Stimulated activated CD8-positive, alpha-beta memory T cell treated with anti-CD3 and anti-CD28 coated beads, Interleukin-15, amount 100 ng/mL, for 1 hour (primary cell): Measurements from ENCODE around the gene VIT.

Source experiments
- DNase-seq: peaks from one replicate; pipeline ENCODE4 v3.0.0-alpha.2; 2020; ENCODE audit warnings: low read depth

VIT gene

DNA sequence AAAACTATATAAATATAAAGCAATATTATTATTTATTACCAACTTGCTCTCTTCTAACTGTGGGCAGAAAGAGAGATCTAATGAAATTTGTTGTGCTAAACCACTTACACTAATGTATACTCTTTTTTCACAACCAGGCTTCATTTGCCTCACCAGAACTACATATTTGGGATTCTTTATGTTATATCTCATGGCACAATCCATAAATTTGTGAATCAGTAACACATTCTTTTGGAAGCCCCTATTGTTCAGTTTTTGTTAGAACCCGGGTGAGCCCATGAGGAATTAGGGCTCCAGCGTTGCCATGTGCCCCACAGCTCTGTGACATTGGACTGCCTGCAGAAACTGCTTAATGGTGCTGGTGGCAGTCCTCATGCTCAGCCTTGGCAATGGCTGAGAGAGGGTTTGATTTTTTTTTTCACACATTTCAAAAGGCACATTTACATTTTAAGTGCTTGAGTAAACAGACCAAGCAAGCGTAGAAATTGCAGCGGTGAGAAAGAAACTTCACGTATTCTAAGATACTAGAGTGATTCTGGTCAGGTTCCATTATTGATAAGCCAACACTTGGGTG, 15.3 kb downstream of the VIT start:
- DNase-seq: no peak

DNA sequence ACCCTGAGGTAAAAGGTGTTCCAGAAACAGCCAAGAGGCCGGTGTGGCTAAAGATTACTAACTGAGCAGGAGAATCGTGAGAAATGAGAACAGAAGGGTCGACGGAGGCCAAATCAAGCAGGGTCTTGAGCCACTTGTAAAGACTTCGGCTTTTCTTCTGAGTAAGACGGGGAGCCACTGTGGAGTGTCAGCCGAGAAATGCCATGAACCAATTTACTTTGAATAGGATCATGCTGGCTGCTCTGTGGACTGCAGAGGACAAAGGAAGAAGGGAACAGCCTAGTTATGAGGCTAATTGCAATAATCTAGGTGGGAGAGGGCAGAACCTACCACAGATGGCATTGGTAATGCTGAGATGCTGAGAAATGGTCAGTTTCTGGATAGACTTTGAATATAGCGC, 16.8 kb downstream of the VIT start:
- no peak for DNase-seq

DNA sequence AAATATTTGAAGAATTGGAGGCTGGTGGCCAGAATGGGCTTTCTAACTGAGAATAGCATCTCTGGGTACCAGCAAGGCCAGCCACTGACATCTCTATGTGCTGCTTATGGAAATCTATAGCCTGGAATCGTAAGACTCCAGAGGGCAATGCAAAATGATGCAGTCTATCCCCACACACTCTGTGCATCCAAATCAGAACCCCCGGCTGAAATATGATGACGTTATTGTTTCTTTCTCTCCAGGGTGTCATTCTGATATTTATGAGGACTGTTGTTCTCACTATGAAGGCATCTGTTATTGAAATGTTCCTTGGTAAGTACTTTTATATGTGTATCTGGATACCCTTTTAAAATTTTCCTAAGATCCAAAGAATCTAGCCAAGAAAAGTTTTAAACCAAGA, 19.6 kb downstream of the VIT start:
- DNase-seq: no peak

DNA sequence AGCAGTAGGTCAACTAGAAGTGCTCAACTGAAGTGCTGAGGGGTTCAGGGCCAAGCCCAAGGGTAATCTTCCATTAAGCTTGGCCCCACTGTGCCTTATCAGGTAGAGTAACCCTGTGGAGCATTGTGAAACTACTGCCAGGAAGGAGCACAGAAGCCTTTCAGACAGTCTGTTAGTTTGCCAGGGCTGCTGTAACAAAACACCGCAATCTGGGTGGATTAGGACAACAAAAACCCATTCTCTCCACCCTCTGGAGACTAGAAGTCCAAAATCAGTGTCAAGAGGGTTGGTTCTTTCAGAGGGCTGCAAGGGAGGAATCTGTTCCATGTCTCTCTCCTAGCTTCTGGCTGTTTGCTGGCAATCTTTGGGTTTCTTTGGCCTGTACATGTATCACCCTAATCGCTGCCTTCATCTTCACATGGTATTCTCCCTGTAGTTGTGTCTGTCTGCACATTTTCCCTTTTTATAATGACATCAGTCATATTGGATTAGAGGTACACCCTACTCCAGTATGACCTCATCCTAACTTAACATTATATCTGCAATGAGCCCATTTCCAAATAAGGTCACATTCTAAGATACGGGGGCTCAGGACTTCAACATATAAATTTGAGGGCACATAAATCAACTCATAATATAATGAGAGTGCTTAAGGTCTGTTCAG, 21.2 kb downstream of the VIT start:
- no peak for DNase-seq

DNA sequence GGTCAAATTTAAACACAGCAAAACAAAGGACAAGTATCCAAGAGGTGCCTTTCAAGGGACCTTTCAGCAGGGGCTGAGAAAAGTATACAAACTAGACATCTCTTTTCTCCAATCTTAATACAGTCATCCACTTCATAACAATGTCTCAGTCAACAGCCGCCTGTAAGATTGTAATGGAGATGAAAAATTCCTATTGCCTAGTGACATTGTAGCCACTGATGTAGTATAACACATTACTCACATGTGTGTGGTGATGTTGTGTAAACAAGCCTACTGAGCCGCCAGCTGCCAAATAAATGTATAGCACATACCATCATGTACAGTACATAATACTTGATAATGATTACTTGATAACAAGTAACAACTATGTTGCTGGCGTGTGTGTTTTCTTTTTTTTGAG, 31.0 kb downstream of the VIT start:
- DNase-seq: no peak

DNA sequence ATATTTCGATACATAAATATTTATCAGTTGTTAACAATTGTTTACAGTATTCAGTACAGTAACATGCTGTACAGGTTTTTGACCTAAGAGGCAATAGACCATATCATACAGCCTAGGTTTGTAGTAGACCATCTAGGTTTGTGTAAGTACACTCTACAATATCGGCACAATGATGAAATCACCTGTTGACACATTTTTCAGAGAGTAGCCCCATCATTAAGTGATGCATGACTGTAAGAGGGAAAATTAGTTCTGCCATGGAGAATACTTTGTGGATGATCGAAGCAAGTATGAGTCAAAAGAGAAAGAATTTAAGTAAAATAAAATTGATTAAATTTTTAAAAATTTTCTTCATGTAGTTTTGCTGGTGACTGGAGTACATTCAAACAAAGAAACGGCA, 32.6 kb downstream of the VIT start:
- no peak for DNase-seq

DNA sequence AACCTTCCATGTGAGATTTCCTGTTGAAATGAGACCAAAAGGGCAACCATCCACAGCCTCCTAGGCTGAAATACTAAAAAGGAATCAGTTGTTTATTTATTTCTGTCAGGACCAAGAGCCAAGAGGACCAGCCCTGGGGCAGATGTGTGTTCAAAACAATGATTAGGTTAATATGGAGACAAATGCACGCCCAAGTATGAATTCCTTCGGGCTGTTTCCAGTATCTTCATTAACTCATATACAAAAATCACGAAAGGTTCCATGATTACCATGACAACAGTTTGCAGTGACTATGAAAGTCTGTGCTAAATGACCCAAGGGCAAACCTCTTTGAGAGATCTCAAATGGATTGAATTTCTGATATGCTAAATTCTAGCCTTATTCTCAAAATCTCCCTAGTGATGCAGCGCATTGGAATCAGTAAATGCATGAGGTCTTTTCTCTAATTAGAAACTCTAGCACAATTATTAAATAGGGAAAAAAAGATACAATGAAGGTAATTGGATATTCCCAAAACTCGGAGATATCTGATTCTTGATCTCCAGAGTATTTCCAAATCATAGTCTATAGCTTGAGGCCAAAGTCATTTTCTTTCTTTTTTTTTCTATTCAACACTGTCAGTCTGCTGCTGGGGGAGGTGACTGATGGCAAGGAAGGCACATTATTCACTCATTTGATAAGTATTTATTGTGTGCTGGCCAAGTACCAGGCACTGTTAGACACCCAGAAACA, 35.6 kb downstream of the VIT start:
- DNase-seq: no peak

DNA sequence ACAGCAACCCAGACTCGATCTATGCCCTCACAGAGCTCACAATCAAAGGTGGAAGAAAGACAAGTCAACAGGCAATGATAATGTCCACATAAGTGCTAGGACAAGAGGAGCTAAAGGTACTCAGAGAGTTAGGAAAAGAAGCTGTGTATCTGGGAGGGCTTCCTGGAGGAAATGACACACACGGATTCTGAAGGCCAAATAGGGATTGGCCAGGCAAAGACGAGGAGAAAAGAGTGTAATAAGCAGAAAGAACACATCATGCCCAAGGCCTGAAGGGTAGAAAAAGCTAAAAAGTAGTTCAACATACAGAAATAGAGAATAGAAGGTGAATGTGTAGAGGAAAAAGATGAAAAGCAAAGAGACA, 36.1 kb downstream of the VIT start:
- no peak for DNase-seq

DNA sequence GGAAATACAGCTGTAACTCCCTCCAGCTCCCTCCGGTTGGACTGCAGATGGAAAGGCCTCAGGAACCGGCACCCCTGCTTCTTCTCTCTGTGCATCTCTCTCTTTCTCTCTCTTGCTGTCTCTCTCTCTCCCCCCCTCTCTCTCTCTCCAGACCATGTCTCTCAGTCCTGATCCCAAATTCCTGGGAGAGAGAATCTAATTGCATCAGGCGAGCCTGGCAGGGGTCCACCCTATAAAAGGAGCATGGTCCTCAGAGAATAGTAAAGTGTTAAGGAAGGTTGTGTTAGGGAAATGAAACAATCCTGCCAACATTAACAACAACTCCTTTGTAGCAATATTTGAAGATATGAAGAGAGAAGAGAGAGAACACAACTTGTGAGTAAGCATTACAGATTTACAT, 36.7 kb downstream of the VIT start:
- no peak for DNase-seq

DNA sequence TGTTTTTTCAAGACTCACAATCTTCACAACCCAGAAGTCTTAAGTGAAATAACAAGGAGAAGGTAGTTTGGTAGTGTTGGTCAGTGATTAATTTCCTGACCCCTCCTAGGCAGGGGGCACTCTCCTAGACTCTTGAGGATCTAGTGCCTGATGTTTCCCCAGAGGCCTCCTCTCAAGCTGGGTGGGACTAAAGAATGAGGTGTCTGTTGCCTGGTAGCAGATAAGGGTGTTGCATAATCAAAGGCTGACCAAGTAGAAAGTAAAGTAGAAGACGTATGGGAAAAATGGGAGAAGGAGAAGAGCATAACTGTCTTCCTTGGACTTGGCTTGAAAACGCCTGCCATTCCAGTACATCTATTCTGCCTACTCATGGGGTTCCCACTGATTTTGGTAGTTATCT, 37.8 kb downstream of the VIT start:
- DNase-seq: no peak

DNA sequence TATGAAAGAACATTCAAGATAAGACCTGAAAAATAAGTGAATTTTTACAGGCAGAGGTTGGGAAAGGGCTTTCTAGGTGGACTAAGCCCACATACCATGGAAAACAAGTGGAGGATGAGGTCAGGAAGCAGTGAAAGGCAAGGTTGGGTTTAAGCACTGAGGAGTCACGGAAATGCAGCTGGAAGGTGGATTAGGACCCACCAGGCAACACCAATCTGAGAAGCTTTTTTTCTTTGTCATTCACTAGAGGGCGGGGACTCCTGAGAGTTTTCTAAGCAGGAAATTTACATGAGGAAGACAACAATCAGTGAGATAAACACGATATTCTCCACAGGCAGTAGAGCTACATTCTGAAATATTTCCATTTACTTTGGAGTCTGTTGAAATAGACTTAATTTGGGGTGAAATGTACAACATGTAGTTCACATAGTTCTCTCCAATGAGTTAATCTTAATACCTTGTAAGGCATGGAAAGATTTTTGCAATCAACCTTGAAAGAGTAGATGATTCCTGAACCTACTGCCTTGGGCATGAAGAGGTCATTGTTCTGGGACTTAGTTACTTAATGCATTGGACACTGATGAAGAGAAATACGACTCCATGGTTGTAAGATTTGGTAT, 40.7 kb downstream of the VIT start:
- DNase-seq: no peak

DNA sequence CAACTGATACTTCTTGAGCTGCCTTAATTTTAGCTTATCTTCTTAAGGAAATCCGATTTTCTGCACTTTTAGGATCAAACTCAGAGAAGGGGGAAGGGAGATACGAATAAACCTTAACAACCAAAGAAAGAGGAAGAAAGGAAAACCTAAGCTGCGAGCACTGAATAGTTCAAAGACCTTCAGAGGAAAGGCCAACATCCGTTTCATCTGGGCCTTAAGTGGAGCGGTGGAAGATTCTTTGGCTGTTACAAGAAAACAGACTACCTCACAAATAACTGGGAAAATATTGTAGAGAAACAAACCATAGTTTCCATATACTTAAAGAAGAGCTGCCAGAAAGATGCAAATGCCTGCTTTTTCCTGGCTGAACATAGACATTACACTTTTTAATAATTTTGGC, 43.6 kb downstream of the VIT start:
- no peak for DNase-seq

DNA sequence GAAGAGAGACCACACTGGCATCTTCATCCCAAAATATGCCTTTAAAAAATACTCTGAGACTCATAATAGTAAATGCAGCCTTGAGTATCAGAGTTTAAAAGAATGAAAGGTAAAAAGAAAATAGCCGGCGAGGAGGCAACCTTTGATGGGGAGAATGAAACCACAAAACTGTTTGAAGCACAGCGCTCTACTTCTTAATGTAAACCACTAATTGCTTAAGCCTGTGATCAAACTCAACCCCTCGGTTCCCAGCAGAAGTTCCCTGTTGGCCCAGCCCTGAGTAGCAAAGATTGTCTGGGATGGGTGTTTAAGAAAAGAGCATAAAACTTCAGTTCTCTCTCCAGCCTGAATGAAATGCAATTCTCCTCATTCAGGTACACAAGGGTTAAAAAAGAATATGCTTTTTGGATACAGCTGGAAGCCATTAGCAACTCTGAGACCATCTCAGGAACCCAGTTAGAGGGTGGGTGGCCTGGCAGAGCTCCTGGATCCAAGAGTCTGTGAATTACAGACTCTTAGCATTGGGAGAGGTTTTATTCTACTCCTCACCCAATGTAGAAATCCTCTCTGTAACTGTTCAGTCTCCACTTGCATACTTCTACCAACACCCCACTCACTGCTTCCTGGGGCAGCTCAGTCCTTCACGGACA, 44.8 kb downstream of the VIT start:
- no peak for DNase-seq

DNA sequence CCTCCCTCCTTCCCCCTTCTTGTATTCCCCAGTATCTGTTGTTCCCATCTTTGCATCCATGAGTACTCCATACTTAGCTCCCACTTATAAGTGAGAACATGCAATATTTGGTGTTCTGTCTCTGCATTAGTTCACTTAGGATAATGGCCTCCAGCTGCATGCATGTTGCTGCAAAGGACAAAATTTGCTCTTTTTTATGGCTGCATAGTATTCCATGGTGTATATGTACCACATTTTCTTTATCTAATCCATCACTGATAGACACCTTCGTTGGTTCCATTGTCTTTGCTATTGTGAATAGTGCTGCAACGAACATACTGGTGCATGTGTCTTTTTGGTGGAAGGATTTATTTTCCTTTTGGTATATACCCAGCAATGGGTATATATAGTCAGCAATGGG, 47.4 kb downstream of the VIT start:
- no peak for DNase-seq

DNA sequence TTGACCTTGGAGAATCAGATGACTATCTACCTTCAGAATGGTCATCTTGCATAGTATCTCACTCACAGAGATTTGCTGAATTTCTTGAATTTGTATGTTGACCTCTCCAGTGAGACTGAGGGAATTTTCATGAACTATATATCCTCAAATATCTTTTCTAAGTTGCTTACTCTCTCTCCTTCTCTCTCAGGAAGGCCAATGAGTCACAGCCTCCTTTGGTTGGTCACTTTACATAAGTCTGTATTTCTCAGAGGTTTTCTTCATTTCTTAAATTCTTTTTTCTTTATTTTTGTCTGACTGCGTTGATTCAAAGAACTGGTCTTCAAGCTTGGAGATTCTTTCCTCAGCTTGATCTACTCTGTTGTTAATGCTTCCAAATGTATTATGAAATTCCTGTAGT, 51.7 kb downstream of the VIT start:
- no peak for DNase-seq

DNA sequence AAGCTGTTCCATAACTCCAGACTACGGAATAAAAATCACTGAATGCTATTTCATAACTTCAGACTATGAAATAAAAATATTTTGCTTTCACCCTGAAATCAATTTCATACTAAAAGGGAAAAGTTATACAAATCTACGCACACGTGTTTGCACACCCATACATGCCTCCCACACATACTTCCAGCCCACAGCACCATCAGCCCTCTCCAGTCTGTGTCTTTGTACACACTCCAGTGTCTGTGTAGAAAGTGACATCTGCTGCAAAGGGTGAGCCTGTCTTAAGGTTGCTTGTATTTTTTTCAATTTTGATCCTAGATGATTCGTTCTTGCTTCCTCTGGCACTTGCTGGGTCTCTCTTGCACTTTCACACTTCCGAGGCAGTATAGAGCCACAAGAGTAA, 53.6 kb downstream of the VIT start:
- DNase-seq: no peak

DNA sequence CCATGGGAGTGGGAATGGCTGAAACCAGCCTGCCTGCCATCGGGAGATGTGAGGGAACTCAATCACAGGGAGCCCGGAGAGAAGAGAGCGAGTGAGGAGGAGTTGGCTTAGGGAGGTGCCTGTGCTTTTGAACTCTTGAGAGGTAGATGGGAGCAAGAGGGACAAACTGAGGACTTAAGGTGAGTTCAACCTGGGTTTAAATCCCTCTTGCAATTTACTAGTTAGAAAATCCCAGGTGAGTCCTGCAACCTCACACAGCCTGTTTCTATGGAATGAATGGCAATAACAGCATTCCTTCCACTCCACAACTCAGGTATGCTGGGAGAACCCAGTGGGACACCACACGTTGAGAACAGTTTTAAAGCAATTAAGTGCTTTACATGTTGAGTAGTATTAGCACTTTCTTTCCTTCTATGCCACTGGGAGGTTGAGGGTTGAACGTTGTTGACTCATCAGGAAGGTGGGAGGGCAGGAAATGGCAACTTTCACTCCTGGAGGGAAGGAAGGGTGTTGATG, 57.3 kb downstream of the VIT start:
- DNase-seq: no peak

DNA sequence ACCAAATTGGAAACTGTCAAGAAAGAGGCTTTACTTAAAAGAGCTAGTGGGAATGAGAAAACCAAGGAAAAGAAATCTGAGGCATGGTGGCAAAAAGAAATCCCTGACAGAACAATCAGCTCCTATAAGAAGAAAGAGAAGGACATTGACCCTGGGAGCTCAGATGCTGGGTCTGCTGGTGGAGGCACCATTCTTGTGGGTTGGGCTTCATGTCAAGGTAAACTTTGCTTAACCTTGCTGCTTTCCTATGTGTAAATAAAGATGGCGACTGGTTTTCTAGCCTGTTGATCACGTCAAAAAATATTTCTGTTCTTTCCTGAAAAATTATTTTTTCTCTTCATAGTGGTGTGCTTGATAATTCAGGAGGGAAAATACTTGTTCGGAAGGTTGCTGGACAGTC, 58.1 kb downstream of the VIT start:
- DNase-seq: no peak

DNA sequence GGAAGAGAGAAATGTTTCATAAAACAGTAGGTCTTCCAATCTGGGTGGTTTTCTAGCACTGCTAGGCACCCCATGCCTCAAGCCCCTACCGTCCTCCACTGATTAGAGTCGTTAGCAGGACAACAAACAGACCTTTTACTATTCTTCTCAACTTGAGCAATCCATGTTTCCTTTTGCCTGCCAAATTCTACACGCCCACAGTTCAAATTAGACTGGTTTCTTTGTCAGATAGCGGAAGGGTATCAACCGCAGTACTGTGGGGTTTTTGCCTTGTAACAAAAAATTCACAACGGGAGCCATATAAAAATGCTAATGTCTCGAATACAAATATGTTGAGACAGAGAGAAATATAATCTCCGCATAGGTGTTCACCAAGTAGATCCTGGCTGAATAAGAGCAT, 59.9 kb downstream of the VIT start:
- DNase-seq: no peak

DNA sequence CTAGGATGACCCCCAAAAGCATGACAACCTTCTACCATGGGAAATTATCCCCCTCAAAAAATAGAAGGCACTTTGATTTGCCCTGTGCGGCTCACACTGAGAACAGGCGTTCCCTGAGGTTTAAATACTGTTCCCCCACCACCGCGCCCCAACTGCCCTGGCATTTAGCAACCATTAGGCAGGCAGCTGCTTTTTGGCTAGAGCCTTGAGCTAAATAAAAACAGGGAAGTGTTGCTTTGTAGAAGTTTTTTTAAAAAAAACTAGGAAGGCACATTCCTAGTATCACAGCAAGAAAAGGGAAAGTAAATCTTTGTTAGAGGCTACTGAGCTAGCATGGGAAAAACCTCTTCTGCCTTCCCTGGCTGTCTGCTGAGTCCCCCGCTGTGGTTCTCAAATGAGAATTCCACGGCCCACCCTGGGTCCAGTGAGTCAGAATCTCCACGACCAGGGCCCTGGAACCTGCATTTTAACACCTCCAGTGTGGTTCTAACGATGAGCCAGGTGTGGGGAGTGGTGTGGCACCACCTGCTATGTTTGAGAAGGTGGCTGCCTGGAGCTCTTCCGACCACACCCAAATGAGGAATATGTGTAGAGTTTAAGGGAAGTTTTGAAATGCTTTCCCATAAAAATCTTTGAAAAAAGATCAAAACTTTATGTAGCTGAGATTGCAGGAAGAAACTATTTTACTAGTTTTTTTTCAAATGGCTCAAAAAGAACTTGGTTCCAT, 66.4 kb downstream of the VIT start:
- DNase-seq: no peak

DNA sequence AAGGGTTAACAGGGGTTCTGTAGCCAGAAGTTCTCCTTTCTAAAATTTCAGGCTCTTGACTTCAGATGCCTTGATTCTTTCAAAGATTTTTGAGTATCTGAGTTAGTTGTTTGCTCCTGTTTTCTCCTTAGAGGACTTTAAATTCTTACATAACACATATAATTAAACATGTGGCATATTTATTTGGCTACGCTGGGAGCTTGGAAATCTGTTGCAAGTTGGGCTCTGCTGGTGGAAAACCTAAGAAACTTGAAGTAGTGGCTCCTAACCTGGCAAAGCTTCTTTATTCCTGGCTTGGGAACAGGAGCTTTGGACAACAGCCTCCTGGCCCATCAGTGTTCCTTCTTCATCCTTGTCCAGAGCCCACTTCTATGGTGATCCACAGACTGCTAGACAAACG, 72.6 kb downstream of the VIT start:
- DNase-seq: no peak
